Measurements from ENCODE around the gene DEGS2.

DNA sequence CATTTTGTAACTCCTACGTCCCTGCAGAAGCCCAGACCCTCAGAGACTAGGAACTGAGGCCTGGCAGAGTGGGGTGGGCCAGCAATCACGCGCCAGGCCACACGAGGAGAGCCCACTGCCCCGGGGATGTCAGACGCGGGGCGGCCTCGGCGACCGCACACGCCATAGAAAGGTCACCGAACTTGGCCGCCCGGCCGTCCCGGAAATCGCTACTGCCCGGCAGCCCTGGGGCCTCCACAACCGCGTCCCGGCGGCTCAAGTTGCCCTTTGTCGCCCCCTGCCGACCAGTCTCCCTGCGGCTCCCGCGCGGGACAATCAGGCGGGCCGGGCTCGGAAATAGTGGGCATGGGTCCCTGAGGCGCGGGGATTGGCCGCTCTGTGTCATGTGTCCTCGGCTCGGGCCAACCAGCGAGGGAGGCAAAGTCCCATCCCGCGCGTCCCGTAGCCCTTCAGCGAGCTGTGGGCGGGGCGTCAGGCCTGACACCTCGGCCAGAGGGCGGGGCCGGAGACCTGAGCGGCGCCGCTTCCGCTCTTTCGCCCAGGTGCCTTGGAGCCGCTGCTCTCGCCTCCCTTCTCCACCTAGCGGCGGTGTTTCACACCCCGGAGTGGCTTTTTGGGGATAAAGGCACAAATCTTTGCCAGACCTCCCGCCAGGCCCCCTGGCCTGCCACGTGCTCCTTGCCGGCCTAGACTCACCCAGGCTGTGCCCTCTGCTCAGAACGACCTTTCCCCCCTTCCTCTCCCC, 33.4 kb upstream of the DEGS2 start:
- TF ChIP-seq POLR2AphosphoS5 (IDR thresholded peaks at IDR 0.05) (peak; percentile 30 to 90 (median 33)), POLR2A (IDR thresholded peaks at IDR 0.05) (no peak), CTCF (IDR thresholded peaks at IDR 0.05) (peak in 6 of 7 experiments; percentile 74 to 96 (median 84)), EP300 (IDR thresholded peaks at IDR 0.05) (no peak)
